ENCODE results near the gene UBE2D3.
"Not testable (repeated sequence)": the region's sequence is repeated elsewhere in the genome, so short reads cannot be mapped to it uniquely, and the experiment has no call there.

The UBE2D3 gene

GRCh38 chr4:102826890-102827673, at the start of gene UBE2D3:
Gene UBE2D3, minus strand, starts transcription at chr4:102827551. Its CDS starts 1,043 bp downstream, at chr4:102826508.
- peak; percentile 56 to 90 for DNase-seq

DNA sequence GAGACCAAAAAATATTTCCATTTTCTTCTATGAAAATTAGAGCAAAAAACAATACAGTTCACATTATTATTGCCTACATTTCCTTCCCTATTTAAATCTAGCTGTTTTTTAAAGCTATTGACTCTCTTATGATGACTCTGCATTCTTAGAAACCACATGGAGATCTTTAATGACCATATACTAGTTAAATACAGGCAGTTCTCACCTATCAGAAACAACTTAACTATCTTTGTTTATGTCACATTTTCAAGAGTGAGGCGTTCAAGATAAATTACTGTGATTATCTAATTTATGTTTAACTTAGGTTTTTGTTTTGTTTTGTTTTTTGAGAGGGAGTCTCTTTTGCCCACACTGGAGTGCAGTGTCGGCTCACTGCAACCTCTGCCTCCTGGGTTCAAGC, 44.4 kb upstream of the UBE2D3 start:
- DNase-seq: no peak

DNA sequence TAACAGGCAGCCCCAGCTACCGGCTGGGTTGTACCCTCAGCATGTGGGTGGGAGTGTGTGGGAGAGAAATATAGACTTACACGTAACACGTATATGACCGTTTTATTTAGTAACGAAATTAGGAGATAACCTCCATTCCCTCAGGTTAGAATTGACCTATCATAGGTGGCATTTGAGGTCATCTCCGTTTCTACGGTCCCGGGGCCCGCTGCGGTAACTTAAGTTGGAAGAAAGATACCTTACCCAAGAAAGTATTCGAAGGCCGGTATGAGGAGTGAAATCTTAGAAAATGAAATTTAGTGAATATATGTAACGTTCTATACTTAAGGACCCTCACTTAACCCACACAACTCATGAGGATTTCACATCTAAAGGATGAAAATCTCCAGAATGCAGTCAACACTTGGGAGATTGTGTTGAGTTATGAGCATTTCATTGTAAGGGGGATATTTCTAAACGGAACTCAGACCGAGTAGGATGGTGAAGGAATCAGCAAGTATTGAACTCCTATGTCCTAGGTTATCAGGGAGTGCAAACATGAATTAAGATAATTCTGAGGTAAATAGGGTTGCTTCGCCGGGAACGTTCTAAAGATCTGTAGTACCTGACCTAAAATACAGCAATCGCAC, 42.3 kb upstream of the UBE2D3 start:
- DNase-seq: peak in 1 of 2 experiments; percentile 16

DNA sequence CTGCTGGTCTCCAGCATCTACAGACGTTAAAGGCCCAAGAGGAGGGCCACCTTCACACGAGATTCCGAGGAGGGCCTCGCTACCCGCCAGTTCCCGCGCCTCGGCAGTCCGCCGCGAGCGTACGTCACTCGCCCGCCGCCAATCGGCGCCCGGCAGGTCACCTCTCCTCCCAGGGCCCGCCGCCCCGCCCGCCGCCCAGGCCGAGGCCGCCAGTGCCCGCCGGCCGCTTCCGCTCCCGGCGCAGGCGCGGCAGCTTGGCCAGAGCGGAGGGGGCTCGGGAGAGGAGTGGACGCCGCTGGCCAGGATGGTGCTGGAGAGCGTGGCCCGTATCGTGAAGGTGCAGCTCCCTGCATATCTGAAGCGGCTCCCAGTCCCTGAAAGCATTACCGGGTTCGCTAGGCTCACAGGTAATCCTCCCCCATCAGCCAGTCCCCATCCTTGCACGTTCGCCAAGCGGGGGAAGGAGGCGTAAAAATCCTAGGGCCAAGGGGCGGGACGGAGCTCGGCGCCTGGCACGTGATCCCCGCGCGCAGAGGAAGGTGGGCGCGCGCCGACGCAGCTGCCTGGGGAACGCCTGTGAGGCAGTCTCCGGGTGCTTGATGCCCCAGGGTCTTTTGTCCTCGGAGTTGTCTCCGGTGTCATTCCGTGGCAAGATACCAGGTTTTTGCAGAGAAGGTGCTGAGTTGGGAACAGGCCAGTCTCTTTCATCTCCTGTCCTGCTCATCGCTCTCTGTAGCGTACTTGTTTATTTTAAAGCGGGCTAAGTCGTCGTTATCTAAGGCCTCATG, 41.6 kb upstream of the UBE2D3 start, which contains the start of gene CISD2:
Gene CISD2, plus strand, starts transcription at position 212 of the 788 bp plus-strand sequence. Its CDS starts 93 bp downstream, at position 305.
- DNase-seq: peak; percentile 80 to 92

DNA sequence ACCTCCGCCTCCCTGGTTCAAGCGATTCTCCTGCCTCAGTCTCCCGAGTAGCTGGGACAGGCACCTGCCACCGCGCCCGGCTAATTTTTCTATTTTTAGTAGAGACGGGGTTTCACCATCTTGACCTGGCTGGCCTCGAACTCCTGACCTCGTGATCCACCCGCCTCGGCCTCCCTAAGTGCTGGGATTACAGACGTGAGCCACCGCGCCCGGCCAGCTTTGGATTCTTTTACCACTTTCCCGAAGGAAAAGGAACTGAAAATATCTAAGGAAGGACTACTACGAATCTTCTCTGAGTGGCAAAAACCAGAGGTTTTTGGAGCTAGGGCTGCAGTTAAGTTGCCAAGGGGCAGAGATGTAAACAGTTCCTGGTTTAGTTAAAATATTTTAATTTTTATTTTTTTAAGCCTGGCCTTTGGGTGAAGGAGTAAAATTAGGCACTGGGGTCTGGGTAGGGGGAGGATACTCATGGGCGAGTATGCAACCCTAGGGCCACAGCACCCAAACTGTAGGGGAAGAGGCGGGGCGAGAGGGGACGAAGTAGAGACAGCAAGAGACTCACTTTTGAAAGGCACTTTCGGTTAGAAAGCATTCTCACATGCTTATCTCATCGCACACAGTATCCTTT, 40.9 kb upstream of the UBE2D3 start:
- DNase-seq: no peak

DNA sequence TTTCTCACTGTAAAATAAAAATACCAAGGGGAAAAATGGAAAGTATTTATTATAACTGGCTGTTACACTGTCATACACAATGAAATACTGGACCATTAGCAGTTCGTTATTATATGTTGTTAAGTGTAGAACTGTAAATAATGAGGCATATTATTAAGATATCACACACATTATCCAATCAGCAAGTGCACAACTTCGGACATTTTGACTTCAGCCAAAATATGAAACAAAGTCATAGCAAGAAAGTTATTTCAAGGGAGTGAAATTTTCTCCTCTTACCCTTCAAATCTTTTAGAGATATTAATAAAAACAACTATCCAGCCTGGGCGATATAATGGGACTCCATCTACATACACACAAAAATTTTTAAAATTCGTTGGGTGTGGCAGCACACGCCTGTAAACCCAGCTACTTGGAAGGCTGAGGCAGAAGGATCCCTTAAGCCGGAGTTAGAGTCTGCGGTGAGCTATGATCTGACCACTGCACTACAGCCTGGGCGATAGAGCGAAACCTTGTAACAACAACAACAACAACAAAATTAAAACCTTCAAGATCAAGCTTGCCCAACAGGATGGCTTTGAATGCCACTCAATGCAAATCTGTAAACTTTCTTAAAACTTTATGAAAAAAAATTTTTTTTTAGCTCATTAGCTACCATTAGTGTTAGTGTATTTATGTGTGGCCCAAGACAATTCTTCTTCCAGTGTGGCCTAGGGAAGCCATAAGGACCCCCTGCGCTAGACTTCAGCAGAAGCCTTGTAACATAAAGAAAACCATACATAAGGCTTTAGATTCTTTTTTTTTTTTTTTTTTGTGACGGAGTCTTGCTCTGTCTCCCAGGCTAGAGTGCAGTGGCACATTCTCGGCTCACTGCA, 40.2 kb upstream of the UBE2D3 start:
- DNase-seq: no peak

DNA sequence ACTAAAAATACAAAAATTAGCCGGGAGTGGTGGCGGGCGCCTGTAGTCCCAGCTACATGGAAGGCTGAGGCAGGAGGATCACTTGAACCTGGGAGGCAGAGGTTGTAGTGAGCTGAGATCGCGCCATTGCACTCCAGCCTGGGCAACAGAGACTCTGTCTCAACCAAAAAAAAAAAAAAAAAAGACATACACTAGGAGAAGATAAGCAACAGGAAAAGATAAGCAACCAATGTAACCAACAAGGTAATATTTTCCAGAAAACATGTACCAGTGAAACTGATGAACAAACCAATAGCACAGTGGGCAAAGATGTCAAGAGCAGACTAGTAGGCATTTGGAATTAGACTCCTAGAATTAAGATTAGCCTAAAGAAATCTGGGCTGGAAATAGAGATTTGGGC, 38.0 kb upstream of the UBE2D3 start:
- not testable (repeated sequence) for DNase-seq

DNA sequence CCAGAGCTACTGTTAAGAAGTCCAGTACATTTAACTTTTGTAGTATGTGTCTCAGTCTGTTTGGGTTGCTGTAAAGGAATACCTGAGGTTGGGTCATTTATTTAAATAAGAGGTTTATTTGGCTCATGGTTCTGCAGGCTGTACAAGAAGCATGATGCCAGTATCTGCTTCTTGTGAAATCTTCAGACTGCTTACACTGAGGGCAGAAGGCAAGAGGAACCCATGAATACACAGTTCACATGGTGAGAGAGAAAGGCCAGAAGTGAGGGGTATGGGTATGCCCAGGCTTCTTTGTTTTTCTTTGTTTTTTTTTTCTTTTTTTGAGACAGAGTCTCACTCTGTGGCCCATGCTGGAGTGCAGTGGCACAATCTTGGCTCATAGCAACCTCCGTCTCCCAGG, 35.4 kb upstream of the UBE2D3 start:
- DNase-seq: no peak

GRCh38 chr4:102862016-102862415, 34.7 kb upstream of the UBE2D3 start:
- DNase-seq: no peak

GRCh38 chr4:102860611-102861324, 33.4 kb upstream of the UBE2D3 start:
- DNase-seq: no peak

- DNase-seq: no peak
These were observed 31.6 kb upstream of the UBE2D3 start for GRCh38 chr4:102858828-102859464.

- DNase-seq: no peak
These were observed 23.0 kb upstream of the UBE2D3 start for GRCh38 chr4:102850370-102850769.

DNA sequence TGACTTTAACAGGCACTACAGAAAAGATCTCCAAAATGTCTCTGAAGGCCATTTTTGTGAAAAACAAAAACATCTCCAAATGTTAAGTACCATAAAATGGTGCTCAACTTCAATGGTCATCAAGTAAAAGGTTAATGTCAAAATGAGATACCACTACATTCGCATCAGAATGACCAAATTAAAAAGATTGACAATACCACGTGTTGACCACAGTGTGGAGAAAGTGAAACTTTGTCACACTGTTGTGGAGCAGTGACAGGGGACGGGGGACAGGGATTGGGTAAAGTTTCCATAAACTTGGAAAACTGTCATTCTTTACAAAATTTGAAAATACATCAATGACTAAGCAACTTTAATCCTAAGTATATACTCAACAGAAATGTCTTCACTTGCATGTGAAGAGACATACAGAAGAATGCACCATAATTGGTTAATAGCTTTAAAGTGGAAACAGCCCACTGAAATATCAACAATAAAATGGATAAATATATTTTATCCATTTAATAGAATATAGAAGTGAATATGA, 22.3 kb upstream of the UBE2D3 start:
- DNase-seq: no peak

DNA sequence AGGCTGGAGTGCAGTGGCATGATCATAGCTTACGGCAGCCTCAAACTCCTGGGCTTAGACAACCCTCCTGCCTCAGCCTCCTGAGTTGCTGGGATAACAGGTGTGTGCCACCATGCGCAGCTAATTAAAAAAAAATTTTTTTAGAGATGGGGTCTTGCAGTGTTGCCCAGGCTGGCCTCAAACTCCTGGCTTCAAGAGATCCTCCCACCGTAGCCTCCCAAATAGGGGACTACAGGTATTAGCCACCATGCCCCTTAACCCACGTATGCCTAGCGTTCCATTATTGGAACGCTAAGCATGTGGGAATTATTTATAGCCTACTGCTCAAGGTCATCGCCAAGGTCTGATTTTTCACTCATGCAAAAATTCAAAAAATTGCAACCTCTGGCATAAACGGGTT, 20.3 kb upstream of the UBE2D3 start:
- no peak for DNase-seq

DNA sequence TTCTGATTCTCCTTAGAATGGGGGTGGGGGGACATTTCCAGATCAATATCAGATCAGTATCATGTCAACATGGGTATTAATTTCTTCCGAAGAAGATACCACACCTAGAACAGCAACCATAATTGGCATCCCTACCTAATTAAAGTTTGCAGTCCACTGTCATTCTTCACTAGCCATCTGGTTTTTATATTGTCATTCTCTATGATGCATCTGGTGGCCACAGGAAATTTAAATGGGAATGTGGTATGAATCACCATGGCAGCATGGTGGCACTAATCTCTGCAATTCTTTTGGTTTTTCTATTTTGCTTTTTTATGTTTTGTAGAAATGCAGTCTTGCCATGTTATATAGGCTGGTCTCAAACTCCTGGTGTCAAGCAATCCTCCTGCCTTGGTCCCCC, 16.6 kb upstream of the UBE2D3 start:
- no peak for DNase-seq

- no peak for DNase-seq
These were observed 15.9 kb upstream of the UBE2D3 start for GRCh38 chr4:102843273-102843672.

DNA sequence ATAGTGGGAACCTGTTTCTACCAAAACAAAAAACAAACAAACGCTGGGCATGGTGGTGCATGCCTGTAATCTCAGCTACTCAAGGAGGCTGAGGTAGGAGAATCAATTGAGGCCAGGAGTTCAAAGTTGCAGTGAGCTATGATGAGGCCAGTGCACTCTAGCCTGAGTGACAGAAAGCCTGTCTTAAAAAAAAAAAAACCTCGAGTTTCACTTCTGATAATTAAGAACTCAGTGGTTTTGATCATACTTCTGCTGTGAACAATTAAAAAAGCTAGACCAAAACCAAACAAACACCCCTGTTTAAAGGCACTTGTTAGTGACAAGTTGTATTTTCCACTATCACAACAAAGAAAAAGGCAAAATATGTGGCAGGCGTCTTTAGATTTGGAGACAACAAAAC, 15.0 kb upstream of the UBE2D3 start:
- no peak for DNase-seq

GRCh38 chr4:102836596-102836995, 9.2 kb upstream of the UBE2D3 start:
- DNase-seq: no peak

DNA sequence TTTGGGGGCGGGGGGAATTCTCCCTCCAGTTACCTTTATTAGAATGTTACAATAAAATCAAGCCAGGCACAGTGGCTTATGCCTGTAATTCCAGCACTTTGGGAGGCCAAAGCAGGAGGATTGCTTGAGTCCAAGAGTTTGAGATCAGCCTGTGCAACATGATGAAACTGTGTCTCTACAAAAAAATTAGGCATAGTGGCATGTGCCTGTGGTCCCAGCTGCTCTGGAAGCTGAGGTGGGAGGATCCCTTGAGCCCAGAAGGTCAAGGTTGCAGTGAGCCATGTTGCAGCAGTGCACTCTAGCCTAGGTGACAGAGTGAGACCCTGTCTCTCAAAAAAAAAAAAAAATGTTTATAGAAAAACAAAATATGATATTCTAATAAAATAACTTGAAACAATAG, 5.3 kb upstream of the UBE2D3 start:
- DNase-seq: no peak

DNA sequence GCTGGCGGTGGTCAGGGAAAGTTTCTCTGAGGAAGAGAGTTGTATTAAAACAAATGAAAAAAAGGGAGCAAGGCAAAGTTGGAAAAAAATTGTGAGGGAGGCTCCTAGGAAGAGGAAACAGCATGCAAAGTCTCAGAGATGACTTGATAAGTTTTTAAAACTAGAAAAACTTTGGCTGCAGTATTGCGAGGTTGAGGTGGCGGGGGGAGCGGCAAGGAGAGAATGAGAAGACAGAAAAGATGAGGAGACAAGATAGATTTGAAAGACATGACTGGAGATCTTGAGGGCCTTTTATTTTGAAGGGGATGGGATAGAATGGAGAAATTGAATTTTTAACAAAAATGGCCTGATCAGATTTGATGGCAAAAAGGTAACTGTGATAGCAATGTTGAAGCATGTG, 4.8 kb upstream of the UBE2D3 start:
- DNase-seq: no peak

DNA sequence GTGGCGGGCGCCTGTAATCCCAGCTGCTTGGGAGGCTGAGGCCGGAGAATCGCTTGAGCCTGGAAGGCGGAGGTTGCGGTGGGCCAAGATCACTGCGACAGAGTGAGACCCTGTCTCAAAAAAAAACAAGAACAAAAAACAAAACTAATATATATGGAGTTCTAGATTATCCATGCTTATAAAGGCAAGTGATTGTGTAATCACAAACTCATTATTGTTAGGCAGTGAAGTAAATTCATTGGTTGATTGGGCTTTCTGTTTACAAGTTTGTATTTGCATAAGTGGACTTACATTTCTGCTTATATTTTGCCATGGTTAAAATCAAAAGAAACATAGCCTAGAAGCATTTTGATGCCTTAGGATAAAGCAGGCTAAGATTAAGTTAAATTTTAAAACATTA, 2.5 kb upstream of the UBE2D3 start:
- DNase-seq: no peak
